ENCODE results near the gene ALDH1B1. TPM values are rescaled to one million over a fixed set of nuclear protein-coding genes. Genes with fewer than 3 reads are reported as not detected.

The ALDH1B1 gene
- total and polyA plus RNA-seq, 12 donors, result 4.0 to 30.2 (median 17.2) TPM

- H3K27ac ChIP-seq, result no peak within 1 kb of the TSS
Observed at GRCh38 chr9:38423973-38424843, 31.7 kb downstream of the ALDH1B1 start, which contains the start of gene IGFBPL1. Gene IGFBPL1, minus strand, starts transcription at chr9:38424454. Its CDS starts 30 bp downstream, at chr9:38424424.

GRCh38 chr9:38424918-38425317 lies 32.4 kb downstream of the ALDH1B1 start:
- WGBS, 2 donors, result 75 to 77% methylated on average over 4 of the region's 4 CpGs
- no peaks in the 10 kb centered on the region for H3K36me3 ChIP-seq
- H3K27me3 ChIP-seq, result peaks cover 0 to 79% (median 65%) of the 10 kb centered on the region in 7 donors
- ATAC-seq (no peak), DNase-seq (no peak)
- peaks cover 0 to 6% (median 0%) of the 10 kb centered on the region in 9 donors for H3K4me1 ChIP-seq
- intact Hi-C loops (cut with DNase I), result no loop called here
- H3K9me3 ChIP-seq, result no peaks in the 10 kb centered on the region
- H3K27ac ChIP-seq, result no peak overlapping the region
- peak overlapping the region in 1 of 10 donors; percentile 5 for H3K4me3 ChIP-seq
- no peak for TF ChIP-seq CTCF (IDR thresholded peaks at IDR 0.05)

More at GRCh38 chr9:38423973-38424843, 31.7 kb downstream of the ALDH1B1 start, which contains the start of gene IGFBPL1:
- H3K27me3 ChIP-seq, result peaks cover 0 to 72% (median 65%) of the 10 kb centered on the region in 7 donors
- WGBS, 2 donors, result 1 to 2% methylated on average over 101 to 115 of the region's 115 CpGs
- ATAC-seq, result peak in 6 of 8 donors; percentile 55 to 74 (median 63)
- intact Hi-C loops (cut with DNase I), result no loop called here
- peak within 1 kb of the TSS in 8 of 10 donors; percentile 5 to 37 (median 28) for H3K4me3 ChIP-seq
- no peaks in the 10 kb centered on the region for H3K9me3 ChIP-seq
- DNase-seq, result no peak
- no peak for TF ChIP-seq CTCF (IDR thresholded peaks at IDR 0.05)
- H3K36me3 ChIP-seq, result no peaks in the 10 kb centered on the region
- H3K4me1 ChIP-seq, result peaks cover 0 to 6% (median 0%) of the 10 kb centered on the region in 9 donors

DNA sequence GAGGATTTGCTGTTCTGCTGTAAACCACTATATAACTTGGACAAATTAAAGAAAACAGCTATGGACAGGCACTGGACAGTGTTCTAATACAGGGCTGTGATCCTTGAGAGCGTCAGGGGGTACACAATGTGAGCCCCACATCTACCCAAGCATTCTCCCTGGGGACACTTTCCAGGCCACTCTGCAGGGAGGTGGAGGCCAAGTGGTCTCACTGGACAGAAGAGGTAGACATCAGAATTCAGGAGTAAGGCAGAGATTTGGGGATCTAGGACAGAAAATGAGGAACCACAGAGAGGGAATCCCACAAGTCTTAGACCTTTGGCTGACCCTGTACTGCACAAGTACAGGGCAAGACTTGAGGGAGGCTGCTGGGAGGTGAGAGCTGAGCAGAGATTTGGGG lies 35.6 kb downstream of the ALDH1B1 start:
- 79 to 85% methylated on average over 1 of the region's 1 CpG for WGBS, 2 donors
- Histone ChIP-seq H3K36me3 (no peaks in the 10 kb centered on the region), H3K4me3 (no peak overlapping the region), H3K27me3 (peaks cover 0 to 61% (median 48%) of the 10 kb centered on the region in 7 donors), H3K27ac (no peak overlapping the region), H3K4me1 (peaks cover 0 to 6% (median 0%) of the 10 kb centered on the region in 9 donors), H3K9me3 (no peaks in the 10 kb centered on the region)
- no peak for DNase-seq
- no peak for TF ChIP-seq CTCF (IDR thresholded peaks at IDR 0.05)
- ATAC-seq, result no peak
- intact Hi-C loops (cut with DNase I), result no loop called here

GRCh38 chr9:38431116-38431515 lies 38.6 kb downstream of the ALDH1B1 start:
- H3K4me1 ChIP-seq, result no peaks in the 10 kb centered on the region
- peak in 1 of 8 donors; percentile 50 for ATAC-seq
- H3K27me3 ChIP-seq, result peaks cover 0 to 34% (median 21%) of the 10 kb centered on the region in 7 donors
- H3K27ac ChIP-seq, result no peak overlapping the region
- 62 to 66% methylated on average over 4 of the region's 4 CpGs for WGBS, 2 donors
- H3K9me3 ChIP-seq, result no peaks in the 10 kb centered on the region
- intact Hi-C loops (cut with DNase I), result loop anchor here in 1 of 10 donors (10.0 kb wide), 1 partner anchor 946 kb away; the partner anchor contains the start of gene POLR1E
- no peak overlapping the region for H3K4me3 ChIP-seq
- no peak for DNase-seq
- no peak for TF ChIP-seq CTCF (IDR thresholded peaks at IDR 0.05)
- no peaks in the 10 kb centered on the region for H3K36me3 ChIP-seq

Measured in heart right ventricle (tissue), 16 donors.